ENCODE data around the gene SLC38A10. TPM values are rescaled to one million over a fixed set of nuclear protein-coding genes. Genes with fewer than 3 reads are reported as not detected.
A peak's percentile ranks its signal among the peaks of the same experiment; 100 is the strongest.

The SLC38A10 gene
- total RNA-seq, 2 experiments from 2014 or later, result 47.6 to 52.9 TPM

- ChIA-PET CTCF (no interaction called here), POLR2A (no interaction called here)
- no peak overlapping the region for H3K27ac Mint-ChIP-seq
Measured at GRCh38 chr17:81277946-81278693, 17.0 kb downstream of the SLC38A10 start.

DNA sequence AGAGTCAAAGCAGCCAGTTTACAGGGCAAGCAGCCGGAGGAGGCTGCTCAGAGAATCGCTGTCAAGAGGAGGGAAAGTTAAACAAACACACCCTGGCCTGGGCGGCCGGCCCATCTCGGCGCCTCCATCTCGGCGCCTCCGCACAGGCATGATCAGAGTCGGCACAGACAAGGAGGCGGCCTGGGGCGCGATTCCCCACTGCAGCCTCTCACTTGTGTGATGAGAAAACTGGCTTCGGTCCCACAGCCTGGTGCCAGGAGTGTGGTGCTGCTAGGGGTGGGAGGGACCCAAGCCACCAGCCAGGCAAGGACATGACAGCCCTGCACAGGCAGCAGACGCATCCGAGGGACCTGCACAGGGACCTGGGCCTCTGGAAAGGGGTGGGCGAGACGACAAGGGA is 17.7 kb downstream of the SLC38A10 start:
- Mint-ChIP-seq H3K36me3 (ENCODE audit: low read depth) (peaks cover 35% of the 10 kb centered on the region), H3K27me3 (no peaks in the 10 kb centered on the region), H3K4me3 (no peak overlapping the region), H3K4me1 (peaks cover 4% of the 10 kb centered on the region), H3K27ac (no peak overlapping the region), H3K9me3 (ENCODE audit: low read depth) (no peaks in the 10 kb centered on the region)
- no peak for DNase-seq
- intact Hi-C loops (cut with DNase I, micrococcal nuclease), result no loop called here
- POLR2A ChIA-PET, result no interaction called here
- no peak for ATAC-seq
- CTCF ChIA-PET, result no interaction called here

More at GRCh38 chr17:81277946-81278693, 17.0 kb downstream of the SLC38A10 start:
- H3K27me3 Mint-ChIP-seq, result no peaks in the 10 kb centered on the region
- DNase-seq (no peak), ATAC-seq (no peak)
- H3K4me3 Mint-ChIP-seq, result no peak overlapping the region
- peaks cover 29% of the 10 kb centered on the region for H3K36me3 Mint-ChIP-seq (ENCODE audit: low read depth)
- intact Hi-C loops (cut with DNase I, micrococcal nuclease), result no loop called here
- no peaks in the 10 kb centered on the region for H3K9me3 Mint-ChIP-seq (ENCODE audit: low read depth)
- no peaks in the 10 kb centered on the region for H3K4me1 Mint-ChIP-seq

DNA sequence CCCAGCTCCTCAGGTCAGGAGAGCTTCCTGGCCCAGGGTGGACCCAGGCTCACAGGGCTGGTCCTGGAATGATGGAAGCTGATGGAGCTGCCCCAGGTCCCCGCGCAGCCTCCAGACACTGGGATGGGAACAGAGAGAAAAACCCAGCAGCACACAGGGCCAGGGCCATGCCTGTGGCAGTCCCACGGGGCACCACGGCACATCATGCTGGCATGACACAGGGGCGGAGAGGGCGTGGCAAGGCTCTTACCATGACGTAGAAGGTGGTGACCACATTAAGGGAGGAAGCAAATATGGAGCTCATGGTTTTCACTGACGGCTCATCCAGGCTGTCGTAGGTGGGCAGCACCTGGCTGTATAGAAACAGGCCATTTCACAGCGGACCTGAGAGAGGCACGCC is 18.3 kb downstream of the SLC38A10 start:
- H3K9me3 Mint-ChIP-seq (ENCODE audit: low read depth), result no peaks in the 10 kb centered on the region
- intact Hi-C loops (cut with DNase I, micrococcal nuclease), result no loop called here
- ATAC-seq, result no peak
- H3K4me1 Mint-ChIP-seq, result peaks cover 4% of the 10 kb centered on the region
- H3K36me3 Mint-ChIP-seq (ENCODE audit: low read depth), result peaks cover 35% of the 10 kb centered on the region
- ChIA-PET POLR2A (no interaction called here), CTCF (interaction anchor here (0.6 kb wide), 1 partner anchor 804 kb away, joined by 3 read pairs; no protein-coding TSS in a partner anchor)
- no peaks in the 10 kb centered on the region for H3K27me3 Mint-ChIP-seq
- no peak for DNase-seq
- no peak overlapping the region for H3K4me3 Mint-ChIP-seq
- H3K27ac Mint-ChIP-seq, result no peak overlapping the region

DNA sequence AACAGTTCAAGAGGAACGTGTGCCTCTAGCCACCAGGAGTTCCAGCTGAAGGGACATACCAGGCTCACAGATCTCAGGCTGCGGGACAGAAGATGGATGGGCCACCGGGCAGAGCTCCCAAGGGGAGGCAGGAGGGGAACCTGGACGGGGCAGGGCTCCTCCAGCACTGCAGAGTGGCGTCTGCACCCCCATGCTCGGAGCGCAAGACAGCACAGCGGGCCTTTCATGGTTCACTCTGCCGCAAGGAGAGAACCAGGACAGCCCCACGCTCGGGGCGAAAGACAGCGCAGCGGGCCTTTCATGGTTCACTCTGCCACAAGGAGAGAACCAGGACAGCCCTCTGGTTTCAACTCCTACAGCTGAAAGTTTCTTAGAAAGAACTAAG is 20.6 kb downstream of the SLC38A10 start:
- no peaks in the 10 kb centered on the region for H3K9me3 Mint-ChIP-seq (ENCODE audit: low read depth)
- no peaks in the 10 kb centered on the region for H3K27me3 Mint-ChIP-seq
- H3K4me3 Mint-ChIP-seq, result no peak overlapping the region
- H3K4me1 Mint-ChIP-seq, result peaks cover 4% of the 10 kb centered on the region
- H3K36me3 Mint-ChIP-seq (ENCODE audit: low read depth), result peaks cover 39% of the 10 kb centered on the region
- no peak overlapping the region for H3K27ac Mint-ChIP-seq
- POLR2A ChIA-PET, result no interaction called here
- no peak for DNase-seq
- CTCF ChIA-PET, result no interaction called here
- no peak for ATAC-seq
- intact Hi-C loops (cut with DNase I, micrococcal nuclease), result no loop called here

DNA sequence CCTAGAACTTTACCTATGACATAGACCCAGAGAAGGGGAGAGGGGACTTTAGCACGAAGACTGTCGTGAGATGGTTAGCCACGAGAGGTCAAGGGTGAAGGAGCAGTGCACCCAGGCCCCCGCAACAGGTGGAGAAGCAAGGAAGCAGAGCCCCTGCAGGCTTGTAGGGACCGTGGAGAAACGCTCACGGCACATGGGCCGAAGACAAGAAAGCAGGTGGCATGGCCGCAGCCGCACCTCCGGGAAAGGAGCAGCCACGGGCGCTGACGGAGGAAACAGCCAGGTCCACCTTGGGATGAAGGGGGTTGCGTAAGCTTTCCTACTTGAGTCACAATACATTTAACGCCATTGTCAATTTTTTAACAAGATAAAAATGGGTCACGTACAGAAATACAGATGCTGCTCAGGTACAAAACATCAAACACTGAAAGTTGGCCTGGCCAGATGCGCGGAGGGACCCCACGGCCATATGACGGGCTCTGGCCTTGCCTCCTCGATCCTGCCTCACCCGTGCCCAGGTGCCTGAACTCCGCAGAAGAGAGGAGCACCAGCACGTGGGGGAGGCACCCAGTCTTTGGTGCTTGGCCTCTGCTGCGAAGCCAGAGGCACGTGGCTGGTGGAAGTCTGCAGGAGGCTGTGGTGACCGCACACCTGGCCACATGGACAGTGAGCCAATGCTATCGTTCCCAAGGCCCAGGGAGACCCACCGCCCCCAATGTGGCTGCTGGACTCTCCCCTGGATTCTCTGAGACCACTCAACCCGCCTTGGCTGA is 21.2 kb downstream of the SLC38A10 start:
- Mint-ChIP-seq H3K9me3 (ENCODE audit: low read depth) (no peaks in the 10 kb centered on the region), H3K36me3 (ENCODE audit: low read depth) (peaks cover 35% of the 10 kb centered on the region), H3K27me3 (no peaks in the 10 kb centered on the region), H3K4me1 (peaks cover 4% of the 10 kb centered on the region), H3K4me3 (no peak overlapping the region), H3K27ac (no peak overlapping the region)
- intact Hi-C loops (cut with DNase I, micrococcal nuclease), result no loop called here
- ATAC-seq, result no peak
- POLR2A ChIA-PET, result no interaction called here
- CTCF ChIA-PET, result no interaction called here
- no peak for DNase-seq

GRCh38 chr17:81272616-81273015 is 22.5 kb downstream of the SLC38A10 start:
- CTCF ChIA-PET, result no interaction called here
- intact Hi-C loops (cut with DNase I, micrococcal nuclease), result no loop called here
- H3K4me3 Mint-ChIP-seq, result no peak overlapping the region
- no peaks in the 10 kb centered on the region for H3K27me3 Mint-ChIP-seq
- peaks cover 38% of the 10 kb centered on the region for H3K36me3 Mint-ChIP-seq (ENCODE audit: low read depth)
- no peaks in the 10 kb centered on the region for H3K9me3 Mint-ChIP-seq (ENCODE audit: low read depth)
- no peak for ATAC-seq
- H3K27ac Mint-ChIP-seq, result peak overlapping the region; percentile 53
- peaks cover 4% of the 10 kb centered on the region for H3K4me1 Mint-ChIP-seq
- no peak for DNase-seq
- POLR2A ChIA-PET, result no interaction called here

- Mint-ChIP-seq H3K9me3 (ENCODE audit: low read depth) (no peaks in the 10 kb centered on the region), H3K27me3 (no peaks in the 10 kb centered on the region), H3K4me3 (no peak overlapping the region), H3K36me3 (ENCODE audit: low read depth) (peaks cover 35% of the 10 kb centered on the region), H3K4me1 (peaks cover 4% of the 10 kb centered on the region), H3K27ac (no peak overlapping the region)
- DNase-seq (no peak), ATAC-seq (no peak)
- intact Hi-C loops (cut with DNase I, micrococcal nuclease), result no loop called here
- ChIA-PET CTCF (no interaction called here), POLR2A (no interaction called here)
Measured at GRCh38 chr17:81271226-81271625, 23.9 kb downstream of the SLC38A10 start.

- no peaks in the 10 kb centered on the region for H3K9me3 Mint-ChIP-seq (ENCODE audit: low read depth)
- ChIA-PET CTCF (no interaction called here), POLR2A (no interaction called here)
- no peaks in the 10 kb centered on the region for H3K27me3 Mint-ChIP-seq
- no peak overlapping the region for H3K27ac Mint-ChIP-seq
- ATAC-seq (no peak), DNase-seq (no peak)
- H3K36me3 Mint-ChIP-seq (ENCODE audit: low read depth), result peaks cover 38% of the 10 kb centered on the region
- no peak overlapping the region for H3K4me3 Mint-ChIP-seq
- intact Hi-C loops (cut with DNase I, micrococcal nuclease), result no loop called here
- peaks cover 4% of the 10 kb centered on the region for H3K4me1 Mint-ChIP-seq
Measured at GRCh38 chr17:81270279-81270678, 24.8 kb downstream of the SLC38A10 start.

- Mint-ChIP-seq H3K27ac (no peak overlapping the region), H3K36me3 (ENCODE audit: low read depth) (peaks cover 32% of the 10 kb centered on the region), H3K4me3 (no peak overlapping the region), H3K4me1 (peaks cover under 1% of the 10 kb centered on the region), H3K9me3 (ENCODE audit: low read depth) (no peaks in the 10 kb centered on the region), H3K27me3 (no peaks in the 10 kb centered on the region)
- ChIA-PET POLR2A (no interaction called here), CTCF (interaction anchor here (1.1 kb wide), 1 partner anchor 24 kb away, joined by 3 read pairs; no protein-coding TSS in a partner anchor)
- intact Hi-C loops (cut with DNase I, micrococcal nuclease), result no loop called here
- DNase-seq, result no peak
- no peak for ATAC-seq
Measured at GRCh38 chr17:81267390-81268067, 27.6 kb downstream of the SLC38A10 start.

DNA sequence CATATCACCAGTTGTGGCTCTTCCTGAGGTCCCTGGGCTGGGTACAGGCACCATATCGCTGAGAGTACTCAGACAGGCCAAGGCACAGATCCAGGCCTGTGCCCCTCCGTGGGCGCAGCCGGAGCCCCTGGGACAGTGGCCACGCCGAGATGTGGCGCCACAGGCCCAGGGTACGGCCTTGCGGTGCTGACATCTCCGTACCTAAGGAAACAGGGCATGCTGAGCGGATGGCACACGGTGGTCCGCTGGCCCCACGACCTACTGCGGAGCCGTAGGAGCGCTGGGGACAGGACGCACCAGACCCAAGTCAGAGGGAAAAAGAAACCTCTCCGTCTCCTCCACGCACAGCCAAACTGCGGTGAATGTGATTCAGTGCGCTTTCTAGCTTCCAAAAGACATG is 29.5 kb downstream of the SLC38A10 start:
- H3K4me3 Mint-ChIP-seq, result no peak overlapping the region
- no peaks in the 10 kb centered on the region for H3K9me3 Mint-ChIP-seq (ENCODE audit: low read depth)
- ChIA-PET CTCF (no interaction called here), POLR2A (no interaction called here)
- H3K27me3 Mint-ChIP-seq, result no peaks in the 10 kb centered on the region
- no peaks in the 10 kb centered on the region for H3K4me1 Mint-ChIP-seq
- no peak for DNase-seq
- ATAC-seq, result no peak
- intact Hi-C loops (cut with DNase I, micrococcal nuclease), result no loop called here
- H3K27ac Mint-ChIP-seq, result no peak overlapping the region
- H3K36me3 Mint-ChIP-seq (ENCODE audit: low read depth), result peaks cover 24% of the 10 kb centered on the region

DNA sequence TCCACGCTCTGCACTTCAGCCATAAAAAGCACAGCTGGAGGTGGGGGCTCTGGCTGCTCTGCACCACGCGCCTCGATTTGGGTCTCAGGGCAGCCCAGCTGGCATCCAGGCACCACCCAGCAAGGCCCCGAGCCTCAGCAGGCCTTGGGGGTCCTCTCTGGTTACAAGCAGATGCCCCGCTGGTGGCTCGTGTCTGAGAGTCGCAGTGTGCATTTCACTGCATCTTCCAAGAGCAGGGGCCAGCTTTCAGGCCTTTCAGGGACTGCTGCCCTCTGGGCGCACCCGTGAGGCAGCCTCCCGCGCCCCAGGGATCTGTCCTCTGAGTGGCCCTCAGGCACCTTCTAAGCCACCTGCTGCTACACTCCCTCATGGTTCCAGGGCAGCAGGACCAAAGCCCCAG is 30.5 kb downstream of the SLC38A10 start:
- Mint-ChIP-seq H3K36me3 (ENCODE audit: low read depth) (peaks cover 20% of the 10 kb centered on the region), H3K9me3 (ENCODE audit: low read depth) (no peaks in the 10 kb centered on the region), H3K4me3 (no peak overlapping the region), H3K4me1 (no peaks in the 10 kb centered on the region), H3K27ac (no peak overlapping the region), H3K27me3 (no peaks in the 10 kb centered on the region)
- POLR2A ChIA-PET, result no interaction called here
- ATAC-seq (no peak), DNase-seq (no peak)
- intact Hi-C loops (cut with DNase I, micrococcal nuclease), result no loop called here
- CTCF ChIA-PET, result no interaction called here
